IMR-90 (cell line): ENCODE data around the gene BRI3BP. TPM values are rescaled to one million over a fixed set of nuclear protein-coding genes. Genes with fewer than 3 reads are reported as not detected.

Source experiments
- ATAC-seq: fragments of 200-7000 bp; cut with Tn5 transposase; 2 replicates; pipeline ENCODE4 v1.9.1; 2020; ENCODE audit warnings: low read depth, mild to moderate bottlenecking, moderate library complexity
- BruUV-seq: library from RNA; stranded (reverse); fragments of 400-500 nt; replicated peaks from 2 replicates; lab custom pipeline; 2021; lab: Mats Ljungman, UMichigan
- CTCF ChIA-PET: fragments of 300-600 bp; formaldehyde crosslinking; extraction: SDS; loops from one replicate; lab custom pipeline; 2021; ENCODE audit warnings: antibody characterized with exemption; lab: Yijun Ruan, JAX
- POLR2A ChIA-PET: fragments of 300-600 bp; sonication (Branson Sonifier 250); formaldehyde crosslinking; loops from one replicate; lab custom pipeline; 2022; ENCODE audit warnings: antibody characterized with exemption; ENCODE audit not compliant: unreplicated experiment; lab: Charles Lee
- DNase-seq: peaks from one replicate; pipeline ENCODE4 v3.0.0; 2013
- H2AFZ ChIP-seq: replicated peaks from 2 replicates; pipeline ENCODE3; 2013; ENCODE audit warnings: low read length, mild to moderate bottlenecking; ENCODE audit not compliant: poor library complexity
- H2AK5ac ChIP-seq: 2 replicates; pipeline ENCODE4 v1.6.1; 2013; ENCODE audit warnings: low read depth, low read length, inconsistent platforms
- H2AK9ac ChIP-seq: replicated peaks from 2 replicates; pipeline ENCODE3; 2013; ENCODE audit warnings: mild to moderate bottlenecking, low read depth, low read length, moderate library complexity; ENCODE audit not compliant: poor library complexity
- H2BK120ac ChIP-seq: 2 replicates; pipeline ENCODE4 v1.6.1; 2013; ENCODE audit warnings: low read depth, low read length, inconsistent platforms
- H2BK15ac ChIP-seq: 3 replicates; pipeline ENCODE4 v1.6.1; 2013; ENCODE audit warnings: low read depth, low read length, inconsistent platforms
- H2BK20ac ChIP-seq: 2 replicates; pipeline ENCODE4 v1.6.1; 2013; ENCODE audit warnings: low read depth, mild to moderate bottlenecking, inconsistent platforms, low read length, moderate library complexity
- H2BK5ac ChIP-seq: 2 replicates; pipeline ENCODE4 v1.6.1; 2013; ENCODE audit warnings: mild to moderate bottlenecking, low read depth, low read length, inconsistent platforms; ENCODE audit not compliant: poor library complexity, severe bottlenecking
- H3K14ac ChIP-seq: replicated peaks from 2 replicates; pipeline ENCODE4 v1.6.1; 2013; ENCODE audit warnings: low read depth, low read length, inconsistent platforms
- H3K18ac ChIP-seq: 2 replicates; pipeline ENCODE4 v1.6.1; 2013; ENCODE audit warnings: low read depth, low read length, control low read depth
- H3K23ac ChIP-seq: 2 replicates; pipeline ENCODE4 v1.6.1; 2013; ENCODE audit warnings: low read depth, low read length, inconsistent platforms
- H3K27ac ChIP-seq: 2 replicates; pipeline ENCODE4 v1.5.1; 2013; ENCODE audit warnings: mild to moderate bottlenecking, control low read depth, low read length; ENCODE audit not compliant: insufficient read depth
- H3K27me3 ChIP-seq: 2 replicates; pipeline ENCODE4 v1.6.1; 2013; ENCODE audit warnings: low read length; ENCODE audit not compliant: control insufficient read depth, insufficient read depth
- H3K36me3 ChIP-seq: 2 replicates; pipeline ENCODE4 v1.6.1; 2013; ENCODE audit warnings: low read length, mixed read lengths; ENCODE audit not compliant: control insufficient read depth, insufficient read depth
- H3K4ac ChIP-seq: 2 replicates; pipeline ENCODE4 v1.6.1; 2013; ENCODE audit warnings: low read depth, low read length, inconsistent platforms
- H3K4me1 ChIP-seq: 2 replicates; pipeline ENCODE4 v1.6.1; 2013; ENCODE audit warnings: low read length, mixed read lengths; ENCODE audit not compliant: control insufficient read depth, insufficient read depth
- H3K4me2 ChIP-seq: 2 replicates; pipeline ENCODE4 v1.6.1; 2013; ENCODE audit warnings: low read depth, mild to moderate bottlenecking, control low read depth, low read length, moderate library complexity
- H3K4me3 ChIP-seq: 2 replicates; pipeline ENCODE4 v1.5.1; 2013; ENCODE audit warnings: low read depth, mild to moderate bottlenecking, control low read depth, low read length, moderate library complexity; ENCODE audit not compliant: insufficient read depth
- H3K56ac ChIP-seq: 2 replicates; pipeline ENCODE4 v1.6.1; 2013; ENCODE audit warnings: low read length, inconsistent platforms; ENCODE audit not compliant: insufficient read depth; ENCODE audit errors: extremely low read depth
- H3K79me1 ChIP-seq, 2 experiments: 2 replicates each; pipeline ENCODE4 v1.6.1; 2013; ENCODE audit warnings: low read length in 2 of 2, inconsistent platforms in 1 of 2, low read depth in 1 of 2
- H3K9ac ChIP-seq: 2 replicates; pipeline ENCODE4 v1.6.1; 2013; ENCODE audit warnings: low read depth, low read length, control low read depth
- H3K9me1 ChIP-seq: 2 replicates; pipeline ENCODE4 v1.6.1; 2013; ENCODE audit warnings: low read length, inconsistent platforms; ENCODE audit not compliant: insufficient read depth
- H3K9me3 ChIP-seq: 2 replicates; pipeline ENCODE4 v1.6.1; 2013; ENCODE audit warnings: low read length; ENCODE audit not compliant: control insufficient read depth, insufficient read depth
- H4K20me1 ChIP-seq: 2 replicates; pipeline ENCODE4 v1.6.1; 2013; ENCODE audit warnings: low read length, inconsistent platforms; ENCODE audit not compliant: insufficient read depth
- H4K5ac ChIP-seq: 2 replicates; pipeline ENCODE4 v1.6.1; 2013; ENCODE audit warnings: mild to moderate bottlenecking, low read depth, low read length, control low read depth
- H4K8ac ChIP-seq, 2 experiments: 2 replicates each; pipeline ENCODE4 v1.6.1; 2013; ENCODE audit warnings: low read depth in 2 of 2, low read length in 2 of 2, control low read depth in 1 of 2, inconsistent platforms in 1 of 2
- H4K91ac ChIP-seq: 2 replicates; pipeline ENCODE4 v1.6.1; 2013; ENCODE audit warnings: low read depth, low read length, inconsistent platforms; ENCODE audit not compliant: insufficient read depth
- BHLHE40 ChIP-seq: fragments of 150-350 bp; IDR thresholded peaks from 2 replicates; pipeline ENCODE4 v1.6.1; 2016; ENCODE audit warnings: mild to moderate bottlenecking, low read depth, low read length
- CEBPB ChIP-seq: IDR thresholded peaks from 2 replicates; pipeline ENCODE4 v1.6.1; 2012; ENCODE audit warnings: low read depth, low read length, improper control_type of control experiment
- FOS ChIP-seq: fragments of 150-350 bp; IDR thresholded peaks from 2 replicates; pipeline ENCODE4 v1.6.1; 2016; ENCODE audit warnings: low read depth, low read length
- MAFK ChIP-seq: IDR thresholded peaks from 2 replicates; pipeline ENCODE4 v1.6.1; 2012; ENCODE audit warnings: low read depth, low read length, improper control_type of control experiment
- MAZ ChIP-seq: IDR thresholded peaks from 2 replicates; pipeline ENCODE4 v1.6.1; 2012; ENCODE audit warnings: low read depth, mild to moderate bottlenecking, low read length, improper control_type of control experiment, moderate library complexity, borderline replicate concordance
- NFE2L2 ChIP-seq: fragments of 150-350 bp; IDR thresholded peaks from 2 replicates; pipeline ENCODE4 v1.6.1; 2016; ENCODE audit warnings: low read depth, mild to moderate bottlenecking, low read length
- POLR2A ChIP-seq: IDR thresholded peaks from 2 replicates; pipeline ENCODE4 v1.6.1; 2012; ENCODE audit warnings: mild to moderate bottlenecking, low read depth, low read length
- RAD21 ChIP-seq: IDR thresholded peaks from 2 replicates; pipeline ENCODE4 v1.6.1; 2012; ENCODE audit warnings: low read length, improper control_type of control experiment
- RCOR1 ChIP-seq: IDR thresholded peaks from 2 replicates; pipeline ENCODE4 v1.6.1; 2012; ENCODE audit warnings: mild to moderate bottlenecking, low read length, improper control_type of control experiment; ENCODE audit not compliant: insufficient replicate concordance
- SMC3 ChIP-seq: fragments of 150-350 bp; IDR thresholded peaks from 2 replicates; pipeline ENCODE4 v1.6.1; 2016; ENCODE audit warnings: low read depth, mild to moderate bottlenecking, antibody characterized with exemption, low read length, moderate library complexity
- WGBS, 2 experiments: methylation state at CpG; one replicate each; pipeline versions ENCODE4 v1.1.5 to v1.1.7; 2013; ENCODE audit warnings: missing lambda C conversion rate in 2 of 2; ENCODE audit not compliant: insufficient read length in 1 of 2; ENCODE audit errors: extremely low coverage in 2 of 2; 5-methylcytosine and 5-hydroxymethylcytosine counted together
- dilution Hi-C: fragments of 300-500 bp; cut with HindIII; formaldehyde crosslinking; loops from one replicate; pipeline ENCODE4 v1.14.3; 2018; ENCODE audit warnings: low sequenced_read_pairs; ENCODE audit not compliant: unreplicated experiment
- in situ Hi-C: fragments of 300-500 bp; cut with MboI; formaldehyde crosslinking; loops from 3 replicates; pipeline ENCODE4 v1.14.3; 2019; ENCODE audit warnings: low sequenced_read_pairs, inconsistent platforms, mixed read lengths
- intact Hi-C: fragments of 100-400 bp; cut with micrococcal nuclease; formaldehyde crosslinking; loops from 2 replicates; pipeline ENCODE4 v1.10.0; 2022
- polyA plus RNA-seq, 3 experiments: library from polyadenylated mRNA; depleted of rRNA; stranded (reverse); fragments of >200 nt; gene quantifications; 2 replicates each; pipeline ENCODE4 v1.2.3, GENCODE V29; 2012; ENCODE audit warnings: low replicate concordance in 1 of 3
- total RNA-seq: library from RNA; depleted of rRNA; stranded (reverse); fragments of >200 nt; gene quantifications from 2 replicates; pipeline ENCODE4 v1.2.3, GENCODE V29; 2012

The BRI3BP gene
- total and polyA plus RNA-seq, 2 of the 4 experiments (the other 2 are of a cell fraction): 2.5 to 2.8 TPM

GRCh38 chr12:125057708-125058107 is 64.3 kb downstream of the BRI3BP start:
- Histone ChIP-seq H3K9me1 (no peaks in the 10 kb centered on the region), H2AK9ac (no peak overlapping the region), H3K18ac (no peak overlapping the region), H2BK120ac (no peak overlapping the region), H4K5ac (no peak overlapping the region), H2BK15ac (no peak overlapping the region), H4K8ac (no peak overlapping the region), H2BK5ac (no peak overlapping the region), H2BK20ac (no peak overlapping the region), H3K23ac (no peak overlapping the region), H3K79me1 (no peaks in the 10 kb centered on the region), H3K4me2 (no peak overlapping the region), H3K4me1 (no peaks in the 10 kb centered on the region), H3K4me3 (no peak overlapping the region), H3K9me3 (no peaks in the 10 kb centered on the region), H3K4ac (no peak overlapping the region), H3K9ac (no peak overlapping the region), H3K36me3 (no peaks in the 10 kb centered on the region), H4K91ac (no peak overlapping the region), H3K27ac (no peak overlapping the region), H3K27me3 (peaks cover 2% of the 10 kb centered on the region; the same call in 1 of the 2 replicates), H2AFZ (no peak overlapping the region), H4K20me1 (no peaks in the 10 kb centered on the region), H3K56ac (no peak overlapping the region), H2AK5ac (no peak overlapping the region), H3K14ac (no peak overlapping the region)
- 48% methylated on average over 2 of the region's 5 CpGs; no CpG with 5 or more reads in 1 of the 2 experiments for WGBS, 2 experiments
- CTCF ChIA-PET: no interaction called here
- POLR2A ChIA-PET: no interaction called here
- DNase-seq (no peak), ATAC-seq (no peak)
- dilution Hi-C loops: no loop called here
- in situ Hi-C loops: no loop called here
- intact Hi-C loops: no loop called here
- TF ChIP-seq NFE2L2 (no peak), RCOR1 (no peak), SMC3 (no peak), MAFK (no peak), FOS (no peak), BHLHE40 (no peak), CEBPB (no peak), MAZ (no peak), RAD21 (no peak), POLR2A (no peak)
- no TSS peak for BruUV-seq
